ENCODE results near the gene MIPEP. TPM values are rescaled to one million over a fixed set of nuclear protein-coding genes. Genes with fewer than 3 reads are reported as not detected.

The MIPEP gene
- polyA plus RNA-seq, 1 experiment, result 12.4 TPM

- no peak for TF ChIP-seq CTCF (IDR thresholded peaks at IDR 0.05; ENCODE audit: insufficient read depth, low read depth, low read length)
- POLR2A ChIA-PET, result interaction anchor here (0.6 kb wide), 1 partner anchor 12 kb away, joined by 3 read pairs; no protein-coding TSS in a partner anchor
- H3K27me3 ChIP-seq (ENCODE audit: control insufficient read depth, insufficient read depth, low read length), result no peaks in the 10 kb centered on the region
- no peak overlapping the region for H3K4me3 ChIP-seq (ENCODE audit: low read depth, low read length)
- CTCF ChIA-PET, result no interaction called here
- no peak for DNase-seq (ENCODE audit: low read depth)
- H3K36me3 ChIP-seq (ENCODE audit: control insufficient read depth, insufficient read depth, low read length), result no peaks in the 10 kb centered on the region
Measured at GRCh38 chr13:23685416-23685815, 203.8 kb downstream of the MIPEP start.

DNA sequence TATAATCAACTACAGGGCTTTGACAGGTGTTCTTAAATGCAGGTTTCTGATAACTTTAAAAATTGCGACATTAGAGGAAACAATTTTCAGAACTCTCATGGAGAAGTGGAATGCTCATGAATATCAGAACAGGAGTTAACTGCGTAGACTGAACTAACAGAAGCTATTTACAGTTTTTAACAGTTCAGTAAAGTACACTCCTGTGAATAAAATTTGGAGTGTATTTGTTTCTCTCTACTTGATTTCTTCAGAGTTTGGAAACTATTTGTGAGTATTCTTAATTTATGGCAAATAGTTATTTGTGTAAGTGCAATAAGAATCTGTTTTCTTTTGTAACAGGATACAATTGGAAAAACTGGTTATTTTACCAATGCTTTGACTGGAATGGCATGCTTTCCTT lies 204.6 kb downstream of the MIPEP start:
- TF ChIP-seq CTCF (IDR thresholded peaks at IDR 0.05; ENCODE audit: insufficient read depth, low read depth, low read length), result no peak
- H3K27me3 ChIP-seq (ENCODE audit: control insufficient read depth, insufficient read depth, low read length), result no peaks in the 10 kb centered on the region
- ChIA-PET POLR2A (no interaction called here), CTCF (no interaction called here)
- H3K36me3 ChIP-seq (ENCODE audit: control insufficient read depth, insufficient read depth, low read length), result no peaks in the 10 kb centered on the region
- no peak for DNase-seq (ENCODE audit: low read depth)
- H3K4me3 ChIP-seq (ENCODE audit: low read depth, low read length), result no peak overlapping the region

GRCh38 chr13:23683084-23683483 lies 206.1 kb downstream of the MIPEP start:
- Histone ChIP-seq H3K36me3 (ENCODE audit: control insufficient read depth, insufficient read depth, low read length) (no peaks in the 10 kb centered on the region), H3K4me3 (ENCODE audit: low read depth, low read length) (no peak overlapping the region), H3K27me3 (ENCODE audit: control insufficient read depth, insufficient read depth, low read length) (no peaks in the 10 kb centered on the region)
- no peak for TF ChIP-seq CTCF (IDR thresholded peaks at IDR 0.05; ENCODE audit: insufficient read depth, low read depth, low read length)
- ChIA-PET POLR2A (no interaction called here), CTCF (no interaction called here)
- no peak for DNase-seq (ENCODE audit: low read depth)

GRCh38 chr13:23680845-23681669 lies 208.1 kb downstream of the MIPEP start:
- no peak for TF ChIP-seq CTCF (IDR thresholded peaks at IDR 0.05; ENCODE audit: insufficient read depth, low read depth, low read length)
- CTCF ChIA-PET, result interaction anchor here (1.2 kb wide), 1 partner anchor 72 kb away, joined by 4 read pairs; no protein-coding TSS in a partner anchor
- DNase-seq (ENCODE audit: low read depth), result no peak
- H3K36me3 ChIP-seq (ENCODE audit: control insufficient read depth, insufficient read depth, low read length), result no peaks in the 10 kb centered on the region
- H3K4me3 ChIP-seq (ENCODE audit: low read depth, low read length), result no peak overlapping the region
- POLR2A ChIA-PET, result no interaction called here
- no peaks in the 10 kb centered on the region for H3K27me3 ChIP-seq (ENCODE audit: control insufficient read depth, insufficient read depth, low read length)

Small RNA genes within 50 kb of the gene (small RNA-seq; reads per million reads assigned to genes)
- gene MTCO3P2 (ENCODE audit: insufficient read length, low read depth, low replicate concordance), result not detected

Other genes starting within 250 kb of the MIPEP start
- gene C1QTNF9B, start 8.1 kb upstream of the MIPEP start, polyA plus RNA-seq (2011; rRNA removed), result not detected in 2 replicates

Data from BJ (cell line).